ENCODE data around the gene SMS. TPM values are rescaled to one million over a fixed set of nuclear protein-coding genes. Genes with fewer than 3 reads are reported as not detected.

The SMS gene
- polyA plus RNA-seq, 1 experiment: 175 TPM

DNA sequence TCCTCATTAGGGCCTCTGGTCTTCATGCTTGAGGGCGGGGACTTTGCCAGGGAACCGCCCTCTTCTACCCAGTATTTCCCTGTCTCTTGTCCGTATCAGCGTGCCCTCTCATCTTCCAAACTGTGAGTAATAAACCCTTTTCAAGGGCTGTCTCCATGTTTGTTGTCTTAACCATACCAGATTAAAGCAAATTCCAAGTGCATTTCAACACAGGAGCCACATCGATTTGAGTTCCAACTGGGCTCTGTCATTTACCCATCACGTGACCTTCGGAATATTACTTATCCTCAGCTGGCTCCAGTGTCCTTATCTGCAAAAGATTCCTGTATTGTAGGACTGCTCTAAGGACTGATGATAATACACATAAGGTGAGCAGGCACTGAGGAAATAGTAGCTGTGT lies 85.2 kb downstream of the SMS start:
- ChIA-PET POLR2A (no interaction called here), CTCF (no interaction called here)
- TF ChIP-seq, protein P1, sequence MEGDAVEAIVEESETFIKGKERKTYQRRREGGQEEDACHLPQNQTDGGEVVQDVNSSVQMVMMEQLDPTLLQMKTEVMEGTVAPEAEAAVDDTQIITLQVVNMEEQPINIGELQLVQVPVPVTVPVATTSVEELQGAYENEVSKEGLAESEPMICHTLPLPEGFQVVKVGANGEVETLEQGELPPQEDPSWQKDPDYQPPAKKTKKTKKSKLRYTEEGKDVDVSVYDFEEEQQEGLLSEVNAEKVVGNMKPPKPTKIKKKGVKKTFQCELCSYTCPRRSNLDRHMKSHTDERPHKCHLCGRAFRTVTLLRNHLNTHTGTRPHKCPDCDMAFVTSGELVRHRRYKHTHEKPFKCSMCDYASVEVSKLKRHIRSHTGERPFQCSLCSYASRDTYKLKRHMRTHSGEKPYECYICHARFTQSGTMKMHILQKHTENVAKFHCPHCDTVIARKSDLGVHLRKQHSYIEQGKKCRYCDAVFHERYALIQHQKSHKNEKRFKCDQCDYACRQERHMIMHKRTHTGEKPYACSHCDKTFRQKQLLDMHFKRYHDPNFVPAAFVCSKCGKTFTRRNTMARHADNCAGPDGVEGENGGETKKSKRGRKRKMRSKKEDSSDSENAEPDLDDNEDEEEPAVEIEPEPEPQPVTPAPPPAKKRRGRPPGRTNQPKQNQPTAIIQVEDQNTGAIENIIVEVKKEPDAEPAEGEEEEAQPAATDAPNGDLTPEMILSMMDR (IDR thresholded peaks at IDR 0.05; ENCODE audit: low read depth, low read length): no peak
- Histone ChIP-seq H3K27ac (ENCODE audit: low read depth, low read length) (no peak overlapping the region), H3K9me3 (ENCODE audit: control insufficient read depth, insufficient read depth, low read length) (no peaks in the 10 kb centered on the region), H3K4me3 (ENCODE audit: low read depth, low read length) (no peak overlapping the region), H3K27me3 (ENCODE audit: control insufficient read depth, insufficient read depth, low read length) (no peaks in the 10 kb centered on the region)
- DNase-seq (ENCODE audit: low read depth, low spot score): no peak

GRCh38 chrX:22026731-22027130 lies 86.2 kb downstream of the SMS start:
- no peak for DNase-seq (ENCODE audit: low read depth, low spot score)
- H3K4me3 ChIP-seq (ENCODE audit: low read depth, low read length): no peak overlapping the region
- no peaks in the 10 kb centered on the region for H3K27me3 ChIP-seq (ENCODE audit: control insufficient read depth, insufficient read depth, low read length)
- TF ChIP-seq, protein P1 (IDR thresholded peaks at IDR 0.05; ENCODE audit: low read depth, low read length): no peak
- ChIA-PET POLR2A (interaction anchor here (0.6 kb wide), 1 partner anchor 1828 kb away, joined by 5 read pairs; no protein-coding TSS in a partner anchor), CTCF (no interaction called here)
- no peaks in the 10 kb centered on the region for H3K9me3 ChIP-seq (ENCODE audit: control insufficient read depth, insufficient read depth, low read length)
- no peak overlapping the region for H3K27ac ChIP-seq (ENCODE audit: low read depth, low read length)

- H3K27ac ChIP-seq (ENCODE audit: low read depth, low read length): no peak within 1 kb of the TSS
- H3K4me3 ChIP-seq (ENCODE audit: low read depth, low read length): no peak within 1 kb of the TSS
- CTCF ChIA-PET: no interaction called here
- no peaks in the 10 kb centered on the region for H3K27me3 ChIP-seq (ENCODE audit: control insufficient read depth, insufficient read depth, low read length)
- H3K9me3 ChIP-seq (ENCODE audit: control insufficient read depth, insufficient read depth, low read length): no peaks in the 10 kb centered on the region
- TF ChIP-seq, protein P1 (IDR thresholded peaks at IDR 0.05; ENCODE audit: low read depth, low read length): no peak
- POLR2A ChIA-PET: interaction anchor here (0.7 kb wide), 1 partner anchor 214 kb away, joined by 3 read pairs; no protein-coding TSS in a partner anchor
- no peak for DNase-seq (ENCODE audit: low read depth, low spot score)
Observed at GRCh38 chrX:22032084-22032483, 91.6 kb downstream of the SMS start, which contains the start of gene PHEX. TSS of gene PHEX (plus strand) at chrX:22032325. CDS start at chrX:22033006, 681 bp downstream.

DNA sequence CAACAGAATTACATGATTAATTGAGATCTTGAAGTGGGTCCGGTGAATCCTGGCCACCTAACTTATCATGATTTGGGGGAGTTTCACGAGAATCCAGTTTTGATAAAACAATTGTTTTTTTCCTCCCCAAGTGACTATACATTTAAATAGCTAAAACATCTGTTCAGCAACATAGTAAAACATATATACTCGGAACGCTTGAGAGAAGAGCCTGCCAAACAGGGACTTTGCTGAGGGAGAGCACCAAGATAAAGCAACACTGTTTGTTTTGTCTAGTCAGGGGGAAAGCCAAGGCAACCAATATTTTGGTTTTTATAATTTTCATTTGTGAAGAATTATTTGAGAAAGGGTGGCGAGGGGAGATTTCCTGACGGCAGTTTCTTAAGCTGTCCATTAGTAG lies 92.0 kb downstream of the SMS start:
- ChIA-PET POLR2A (interaction anchor here (0.7 kb wide), 1 partner anchor 215 kb away, joined by 3 read pairs; no protein-coding TSS in a partner anchor), CTCF (no interaction called here)
- TF ChIP-seq, protein P1 (IDR thresholded peaks at IDR 0.05; ENCODE audit: low read depth, low read length): no peak

DNA sequence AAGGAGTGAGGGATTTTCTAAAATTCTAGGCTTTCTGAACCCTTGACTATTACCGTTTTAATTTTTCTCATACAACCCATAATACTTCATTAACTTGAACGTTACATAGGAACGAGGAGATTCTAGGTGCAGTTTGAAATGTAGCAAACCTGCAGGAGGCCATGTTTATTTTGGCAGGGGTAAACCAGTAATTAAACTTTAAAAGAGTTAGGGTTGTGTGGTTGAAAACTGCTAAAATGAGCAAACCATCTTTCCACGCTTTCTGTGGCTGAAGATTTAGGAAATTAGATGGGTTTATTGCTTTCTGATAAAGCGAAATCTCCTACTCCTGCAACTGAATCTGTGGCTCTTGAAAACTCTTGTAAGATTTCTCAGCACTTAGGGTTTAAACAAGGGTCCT lies 93.3 kb downstream of the SMS start:
- CTCF ChIA-PET: no interaction called here
- TF ChIP-seq, protein P1 (IDR thresholded peaks at IDR 0.05; ENCODE audit: low read depth, low read length): no peak
- POLR2A ChIA-PET: no interaction called here
- H3K4me3 ChIP-seq (ENCODE audit: low read depth, low read length): no peak overlapping the region
- DNase-seq (ENCODE audit: low read depth, low spot score): no peak
- no peaks in the 10 kb centered on the region for H3K9me3 ChIP-seq (ENCODE audit: control insufficient read depth, insufficient read depth, low read length)
- no peaks in the 10 kb centered on the region for H3K27me3 ChIP-seq (ENCODE audit: control insufficient read depth, insufficient read depth, low read length)
- H3K27ac ChIP-seq (ENCODE audit: low read depth, low read length): no peak overlapping the region

More for the DNA sequence above, 92.0 kb downstream of the SMS start:
- no peak overlapping the region for H3K27ac ChIP-seq (ENCODE audit: low read depth, low read length)
- H3K4me3 ChIP-seq (ENCODE audit: low read depth, low read length): no peak overlapping the region
- no peaks in the 10 kb centered on the region for H3K9me3 ChIP-seq (ENCODE audit: control insufficient read depth, insufficient read depth, low read length)
- no peaks in the 10 kb centered on the region for H3K27me3 ChIP-seq (ENCODE audit: control insufficient read depth, insufficient read depth, low read length)
- DNase-seq (ENCODE audit: low read depth, low spot score): no peak

Data from AG04450 (cell line).